ENCODE measurements around the gene ADAM17. TPM values are rescaled to one million over a fixed set of nuclear protein-coding genes. Genes with fewer than 3 reads are reported as not detected.

ADAM17 gene
- polyA plus RNA-seq, 1 experiment: 14.0 TPM

- no peak for TF ChIP-seq CTCF (IDR thresholded peaks at IDR 0.05; ENCODE audit: low read depth, low read length)
- DNase-seq (ENCODE audit: low read depth, low spot score): no peak
- H3K4me3 ChIP-seq (ENCODE audit: low read depth, low read length): no peak overlapping the region
- ChIA-PET POLR2A (no interaction called here), CTCF (no interaction called here)
- no peak overlapping the region for H3K27ac ChIP-seq (ENCODE audit: low read depth, low read length)
- H3K9me3 ChIP-seq (ENCODE audit: control insufficient read depth, insufficient read depth, low read length): no peaks in the 10 kb centered on the region; the same call in 1 of the 2 replicates
- H3K27me3 ChIP-seq (ENCODE audit: control insufficient read depth, insufficient read depth, low read length): no peaks in the 10 kb centered on the region
Observed at GRCh38 chr2:9472511-9472910, 83.1 kb downstream of the ADAM17 start.

- DNase-seq (ENCODE audit: low read depth, low spot score): no peak
- Histone ChIP-seq H3K27ac (ENCODE audit: low read depth, low read length) (no peak overlapping the region), H3K9me3 (ENCODE audit: control insufficient read depth, insufficient read depth, low read length) (no peaks in the 10 kb centered on the region; the same call in 1 of the 2 replicates), H3K27me3 (ENCODE audit: control insufficient read depth, insufficient read depth, low read length) (no peaks in the 10 kb centered on the region), H3K4me3 (ENCODE audit: low read depth, low read length) (no peak overlapping the region)
- ChIA-PET POLR2A (no interaction called here), CTCF (interaction anchor here (0.6 kb wide), 1 partner anchor 334 kb away, joined by 8 read pairs; no protein-coding TSS in a partner anchor)
- TF ChIP-seq CTCF (IDR thresholded peaks at IDR 0.05; ENCODE audit: low read depth, low read length): no peak
Observed at GRCh38 chr2:9471206-9471605, 84.4 kb downstream of the ADAM17 start.

GRCh38 chr2:9467687-9468086 is 87.9 kb downstream of the ADAM17 start:
- Histone ChIP-seq H3K9me3 (ENCODE audit: control insufficient read depth, insufficient read depth, low read length) (no peaks in the 10 kb centered on the region; the same call in 1 of the 2 replicates), H3K4me3 (ENCODE audit: low read depth, low read length) (no peak overlapping the region), H3K27me3 (ENCODE audit: control insufficient read depth, insufficient read depth, low read length) (no peaks in the 10 kb centered on the region), H3K27ac (ENCODE audit: low read depth, low read length) (no peak overlapping the region)
- no peak for DNase-seq (ENCODE audit: low read depth, low spot score)
- no peak for TF ChIP-seq CTCF (IDR thresholded peaks at IDR 0.05; ENCODE audit: low read depth, low read length)
- CTCF ChIA-PET: interaction anchor here (0.8 kb wide), 1 partner anchor 563 kb away, joined by 7 read pairs; no protein-coding TSS in a partner anchor
- POLR2A ChIA-PET: no interaction called here

GRCh38 chr2:9466147-9466683 is 89.4 kb downstream of the ADAM17 start:
- DNase-seq (ENCODE audit: low read depth, low spot score): no peak
- no peaks in the 10 kb centered on the region; the same call in 1 of the 2 replicates for H3K9me3 ChIP-seq (ENCODE audit: control insufficient read depth, insufficient read depth, low read length)
- H3K27ac ChIP-seq (ENCODE audit: low read depth, low read length): no peak overlapping the region
- no peak overlapping the region for H3K4me3 ChIP-seq (ENCODE audit: low read depth, low read length)
- POLR2A ChIA-PET: no interaction called here
- no peaks in the 10 kb centered on the region for H3K27me3 ChIP-seq (ENCODE audit: control insufficient read depth, insufficient read depth, low read length)
- CTCF ChIA-PET: no interaction called here
- TF ChIP-seq CTCF (IDR thresholded peaks at IDR 0.05; ENCODE audit: low read depth, low read length): no peak

GRCh38 chr2:9465170-9465569 is 90.5 kb downstream of the ADAM17 start:
- H3K27ac ChIP-seq (ENCODE audit: low read depth, low read length): no peak overlapping the region
- ChIA-PET POLR2A (no interaction called here), CTCF (interaction anchor here (0.7 kb wide), 1 partner anchor 67 kb away, joined by 6 read pairs; no protein-coding TSS in a partner anchor)
- H3K4me3 ChIP-seq (ENCODE audit: low read depth, low read length): no peak overlapping the region
- no peak for DNase-seq (ENCODE audit: low read depth, low spot score)
- H3K9me3 ChIP-seq (ENCODE audit: control insufficient read depth, insufficient read depth, low read length): no peaks in the 10 kb centered on the region; the same call in 1 of the 2 replicates
- no peaks in the 10 kb centered on the region for H3K27me3 ChIP-seq (ENCODE audit: control insufficient read depth, insufficient read depth, low read length)
- no peak for TF ChIP-seq CTCF (IDR thresholded peaks at IDR 0.05; ENCODE audit: low read depth, low read length)

All from AG04450 (cell line).